ENCODE results near the gene RALGAPB.

Gene RALGAPB

DNA sequence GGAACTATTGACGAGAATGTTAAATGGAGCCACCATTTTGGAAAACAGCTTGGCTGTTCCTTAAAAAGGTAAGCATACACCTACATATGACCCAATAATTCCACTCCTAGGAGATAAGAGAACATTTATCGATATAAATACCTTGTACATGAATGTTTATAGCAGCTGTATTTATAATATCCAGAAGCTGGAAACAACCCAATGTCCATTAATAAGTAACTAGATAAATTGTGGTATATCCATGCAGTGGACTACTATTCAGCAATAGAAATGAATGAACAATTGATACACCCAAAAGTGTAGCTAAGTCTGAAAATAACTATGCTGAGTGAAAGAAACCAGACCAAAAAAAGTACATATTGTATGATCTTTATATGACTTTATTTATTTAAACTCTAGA is 66.1 kb downstream of the RALGAPB start:
- no peak for TF ChIP-seq CTCF (conservative IDR thresholded peaks at IDR 0.05)
- peak overlapping the region; percentile 48 for H3K27ac ChIP-seq

DNA sequence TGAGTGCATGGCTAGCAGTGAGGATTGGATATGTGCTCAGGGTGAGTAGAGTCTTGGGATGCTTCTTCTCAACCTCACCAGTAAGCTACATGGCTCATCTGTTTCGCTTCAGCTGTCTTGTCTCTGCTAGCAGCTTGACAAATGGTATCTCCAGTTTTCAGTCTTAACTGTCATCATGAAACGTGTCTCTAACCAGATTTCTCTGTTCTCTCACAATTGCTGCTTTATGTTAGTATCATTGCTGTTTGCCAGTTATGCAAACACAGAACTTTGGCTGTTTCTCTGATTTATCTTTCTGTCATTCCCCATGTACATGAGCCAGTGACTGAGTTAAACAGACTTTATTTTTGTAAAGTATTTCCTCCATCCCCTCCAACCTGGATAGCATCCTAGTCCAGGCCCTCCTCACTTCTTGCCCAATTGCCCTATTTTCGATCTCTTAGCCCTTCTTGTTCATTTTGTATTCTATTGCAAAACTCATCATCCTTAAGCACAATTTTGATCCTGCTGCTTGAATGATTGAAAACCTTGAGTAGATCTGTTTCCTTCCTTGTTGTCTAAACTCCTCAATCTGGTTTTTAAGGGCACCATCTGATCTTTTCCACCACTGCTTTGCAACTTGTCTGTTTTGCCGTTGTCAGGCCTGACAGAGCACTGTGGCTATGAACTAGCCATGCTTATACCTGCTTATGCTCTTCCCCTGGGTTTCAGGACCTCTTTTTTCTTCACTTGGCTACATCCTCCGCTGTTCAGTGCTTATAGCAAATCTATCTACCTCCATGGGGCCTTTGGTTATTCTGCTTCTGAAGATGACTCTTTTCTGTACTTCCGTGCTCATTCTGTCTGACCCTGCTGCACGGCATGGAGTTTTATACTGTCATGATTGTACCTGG is 70.6 kb downstream of the RALGAPB start:
- H3K27ac ChIP-seq: no peak overlapping the region

DNA sequence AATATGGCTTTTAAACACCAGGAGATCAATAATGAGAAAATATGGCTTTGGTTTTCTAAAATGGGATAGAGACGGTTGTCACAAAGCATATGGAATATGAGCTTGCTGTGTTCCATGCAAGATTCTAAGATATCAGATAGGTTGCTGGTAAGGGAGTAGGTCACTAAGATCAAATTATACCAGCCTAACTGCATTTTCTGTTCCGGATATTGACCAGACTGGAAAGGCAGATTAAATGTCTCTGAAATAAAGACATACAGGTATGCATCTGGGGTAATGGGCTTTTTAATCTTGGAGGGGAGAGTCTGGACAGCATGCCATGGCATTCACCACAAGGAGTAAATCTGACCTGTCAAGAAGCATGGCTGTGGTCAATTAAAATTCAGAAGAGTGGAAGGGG is 73.1 kb downstream of the RALGAPB start:
- TF ChIP-seq CTCF (conservative IDR thresholded peaks at IDR 0.05): no peak
- no peak overlapping the region for H3K27ac ChIP-seq

More for the DNA sequence above, 70.6 kb downstream of the RALGAPB start:
- no peak for TF ChIP-seq CTCF (conservative IDR thresholded peaks at IDR 0.05)

DNA sequence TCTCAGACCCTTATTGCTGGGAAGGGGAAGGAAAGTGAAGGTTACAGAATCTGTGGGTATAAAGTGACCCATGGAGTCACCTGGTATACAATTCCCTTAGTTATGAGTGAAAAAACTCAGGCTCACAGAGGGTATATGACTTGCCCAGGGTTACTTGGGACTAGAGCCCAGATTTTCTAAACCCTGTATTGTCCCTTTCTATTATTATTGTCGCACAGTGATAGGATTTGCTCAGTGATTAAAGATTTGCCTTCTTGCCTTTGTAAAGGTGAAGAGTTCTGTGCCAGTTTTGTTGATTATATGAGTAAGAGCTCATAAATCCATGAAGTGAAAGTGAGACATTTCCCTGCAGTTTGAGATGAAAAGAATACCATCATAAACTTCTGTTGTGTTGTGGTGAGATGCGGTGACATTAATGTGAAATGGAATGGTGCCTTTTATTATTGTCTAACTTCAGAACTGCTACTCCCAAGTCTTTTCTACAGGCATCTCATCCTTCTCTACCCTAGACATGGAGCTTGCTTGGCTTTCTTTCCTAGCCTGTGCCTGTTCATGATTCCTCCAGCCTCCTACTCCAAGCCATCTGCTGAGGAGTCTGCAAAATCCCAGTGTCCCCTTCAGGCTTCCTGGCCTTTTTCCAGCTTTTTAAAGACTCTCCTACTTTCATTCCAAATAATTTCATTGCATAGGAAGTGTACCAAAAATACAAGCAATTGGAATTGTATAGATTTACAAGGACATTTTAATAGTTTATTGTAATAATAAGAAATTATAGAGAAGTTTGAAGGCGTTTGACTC is 74.8 kb downstream of the RALGAPB start:
- TF ChIP-seq CTCF (conservative IDR thresholded peaks at IDR 0.05): no peak
- peak overlapping the region; percentile 71 for H3K27ac ChIP-seq

DNA sequence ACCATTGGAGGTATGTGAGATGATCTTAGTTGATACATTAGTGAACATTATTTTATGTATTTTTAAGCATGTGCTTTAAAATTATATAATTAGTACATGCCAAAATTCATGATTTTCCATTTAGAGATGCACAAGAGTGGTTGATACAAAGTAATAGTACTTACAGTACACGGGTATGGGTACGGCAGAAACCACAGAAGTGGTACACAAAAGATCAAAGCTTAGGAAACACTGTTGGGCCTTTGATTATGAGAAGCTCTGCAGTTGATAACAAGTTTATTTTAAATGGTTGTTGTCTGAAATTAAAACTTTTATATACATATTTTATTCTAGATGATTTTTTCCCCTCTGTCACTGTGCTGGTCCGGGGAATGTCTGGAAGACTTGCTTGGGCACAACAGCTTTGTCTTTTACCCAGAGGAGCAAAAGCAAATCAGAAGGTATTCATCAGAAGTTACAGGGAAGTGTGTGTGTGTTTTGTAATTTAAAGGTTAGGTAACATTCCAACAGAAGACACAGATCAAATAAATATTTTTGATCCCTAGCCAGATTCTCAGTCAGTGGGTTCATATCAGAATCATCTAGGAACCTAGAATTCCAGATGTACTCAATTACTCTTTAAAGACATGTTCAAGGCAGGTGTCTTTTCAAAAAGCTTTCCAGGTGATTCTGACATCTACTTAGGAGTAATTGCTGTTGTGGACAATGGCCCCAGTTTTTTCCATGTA is 75.9 kb downstream of the RALGAPB start:
- TF ChIP-seq CTCF (conservative IDR thresholded peaks at IDR 0.05): no peak
- H3K27ac ChIP-seq: peak overlapping the region; percentile 71

DNA sequence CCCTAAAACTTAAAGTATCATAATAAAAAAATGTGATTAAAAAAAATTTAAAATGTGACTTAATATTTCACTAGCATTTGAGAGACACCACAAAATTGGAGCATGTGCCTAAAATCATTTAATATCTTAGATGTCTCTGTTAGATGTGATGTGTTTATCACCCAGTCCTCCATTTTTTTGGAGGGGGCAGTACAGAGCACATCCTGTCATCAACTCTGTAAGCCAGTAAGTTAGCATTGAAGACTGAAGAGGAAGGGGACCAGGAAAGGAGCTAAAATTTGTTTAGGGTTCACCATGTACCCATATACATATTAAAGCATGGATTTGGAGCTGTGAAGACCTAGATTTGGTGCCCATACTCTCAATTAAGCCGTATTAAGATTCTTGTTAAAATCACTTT is 77.6 kb downstream of the RALGAPB start:
- TF ChIP-seq CTCF (conservative IDR thresholded peaks at IDR 0.05): no peak

More for the DNA sequence above, 77.6 kb downstream of the RALGAPB start:
- no peak overlapping the region for H3K27ac ChIP-seq

Data from VCaP (cell line).